Activated naive CD8-positive, alpha-beta T cell (primary cell): ENCODE measurements around the gene DCP1B.
"Not testable (repeated sequence)": the region's sequence is repeated elsewhere in the genome, so short reads cannot be mapped to it uniquely, and the experiment has no call there.

Experiments
- H3K27ac Mint-ChIP-seq: one replicate; pipeline ENCODE4 v1.8.0; 2021; ENCODE audit warnings: mixed read lengths
- H3K27me3 Mint-ChIP-seq: one replicate; pipeline ENCODE4 v1.8.0; 2021; ENCODE audit warnings: mixed read lengths
- H3K36me3 Mint-ChIP-seq: one replicate; pipeline ENCODE4 v1.8.0; 2021; ENCODE audit warnings: mixed read lengths
- H3K4me1 Mint-ChIP-seq: one replicate; pipeline ENCODE4 v1.8.0; 2021; ENCODE audit warnings: low read depth, mixed read lengths
- H3K4me3 Mint-ChIP-seq: one replicate; pipeline ENCODE4 v1.8.0; 2021; ENCODE audit warnings: mild to moderate bottlenecking, mixed read lengths
- H3K9me3 Mint-ChIP-seq: one replicate; pipeline ENCODE4 v1.8.0; 2021; ENCODE audit warnings: low read depth, mixed read lengths

The DCP1B gene

GRCh38 chr12:1972260-1972659 lies 32.0 kb downstream of the DCP1B start:
- Mint-ChIP-seq H3K36me3 (peaks cover 6% of the 10 kb centered on the region), H3K4me3 (no peak overlapping the region), H3K4me1 (peaks cover 2% of the 10 kb centered on the region), H3K9me3 (no peaks in the 10 kb centered on the region), H3K27ac (no peak overlapping the region), H3K27me3 (no peaks in the 10 kb centered on the region)

GRCh38 chr12:1970331-1970900 lies 33.8 kb downstream of the DCP1B start:
- Mint-ChIP-seq H3K27ac (no peak overlapping the region), H3K27me3 (no peaks in the 10 kb centered on the region), H3K9me3 (no peaks in the 10 kb centered on the region), H3K36me3 (peaks cover 12% of the 10 kb centered on the region), H3K4me3 (no peak overlapping the region), H3K4me1 (peaks cover 2% of the 10 kb centered on the region)

GRCh38 chr12:1966561-1967226 lies 37.6 kb downstream of the DCP1B start:
- H3K27ac Mint-ChIP-seq, result no peak overlapping the region

GRCh38 chr12:1965916-1966315 lies 38.3 kb downstream of the DCP1B start:
- peaks cover 28% of the 10 kb centered on the region for H3K36me3 Mint-ChIP-seq
- no peaks in the 10 kb centered on the region for H3K4me1 Mint-ChIP-seq
- no peak overlapping the region for H3K27ac Mint-ChIP-seq
- H3K27me3 Mint-ChIP-seq, result no peaks in the 10 kb centered on the region
- H3K9me3 Mint-ChIP-seq, result no peaks in the 10 kb centered on the region
- no peak overlapping the region for H3K4me3 Mint-ChIP-seq

More at GRCh38 chr12:1966561-1967226, 37.6 kb downstream of the DCP1B start:
- no peak overlapping the region for H3K4me3 Mint-ChIP-seq
- H3K27me3 Mint-ChIP-seq, result no peaks in the 10 kb centered on the region
- no peaks in the 10 kb centered on the region for H3K9me3 Mint-ChIP-seq
- H3K4me1 Mint-ChIP-seq, result no peaks in the 10 kb centered on the region
- H3K36me3 Mint-ChIP-seq, result peaks cover 22% of the 10 kb centered on the region

- Mint-ChIP-seq H3K4me1 (peaks cover 1% of the 10 kb centered on the region), H3K27me3 (no peaks in the 10 kb centered on the region), H3K9me3 (no peaks in the 10 kb centered on the region), H3K27ac (no peak overlapping the region), H3K4me3 (no peak overlapping the region), H3K36me3 (peaks cover 36% of the 10 kb centered on the region)
These were observed 41.9 kb downstream of the DCP1B start for GRCh38 chr12:1962051-1963020.

- H3K4me1 Mint-ChIP-seq, result peaks cover 1% of the 10 kb centered on the region
- H3K4me3 Mint-ChIP-seq, result no peak overlapping the region
- no peak overlapping the region for H3K27ac Mint-ChIP-seq
- H3K9me3 Mint-ChIP-seq, result no peaks in the 10 kb centered on the region
- peaks cover 19% of the 10 kb centered on the region for H3K36me3 Mint-ChIP-seq
- H3K27me3 Mint-ChIP-seq, result no peaks in the 10 kb centered on the region
These were observed 47.5 kb downstream of the DCP1B start for GRCh38 chr12:1956716-1957115.

- Mint-ChIP-seq H3K4me3 (no peak overlapping the region), H3K27ac (no peak overlapping the region), H3K9me3 (no peaks in the 10 kb centered on the region), H3K27me3 (no peaks in the 10 kb centered on the region), H3K4me1 (peaks cover 2% of the 10 kb centered on the region), H3K36me3 (peaks cover 24% of the 10 kb centered on the region)
These were observed 54.3 kb downstream of the DCP1B start for GRCh38 chr12:1949771-1950470.

GRCh38 chr12:1948883-1949282 lies 55.4 kb downstream of the DCP1B start:
- H3K36me3 Mint-ChIP-seq, result peaks cover 29% of the 10 kb centered on the region
- H3K4me1 Mint-ChIP-seq, result peaks cover 2% of the 10 kb centered on the region
- no peak overlapping the region for H3K4me3 Mint-ChIP-seq
- H3K9me3 Mint-ChIP-seq, result no peaks in the 10 kb centered on the region
- H3K27me3 Mint-ChIP-seq, result no peaks in the 10 kb centered on the region
- H3K27ac Mint-ChIP-seq, result no peak overlapping the region

- no peak overlapping the region for H3K27ac Mint-ChIP-seq
- H3K4me1 Mint-ChIP-seq, result peaks cover 2% of the 10 kb centered on the region
- H3K27me3 Mint-ChIP-seq, result no peaks in the 10 kb centered on the region
- peaks cover 27% of the 10 kb centered on the region for H3K36me3 Mint-ChIP-seq
- no peaks in the 10 kb centered on the region for H3K9me3 Mint-ChIP-seq
- no peak overlapping the region for H3K4me3 Mint-ChIP-seq
These were observed 57.2 kb downstream of the DCP1B start for GRCh38 chr12:1947081-1947480.

GRCh38 chr12:1946296-1946695 lies 58.0 kb downstream of the DCP1B start:
- peaks cover 2% of the 10 kb centered on the region for H3K4me1 Mint-ChIP-seq
- H3K36me3 Mint-ChIP-seq, result peaks cover 27% of the 10 kb centered on the region
- no peaks in the 10 kb centered on the region for H3K27me3 Mint-ChIP-seq
- H3K27ac Mint-ChIP-seq, result no peak overlapping the region
- H3K4me3 Mint-ChIP-seq, result no peak overlapping the region
- H3K9me3 Mint-ChIP-seq, result no peaks in the 10 kb centered on the region

GRCh38 chr12:1945502-1945901 lies 58.8 kb downstream of the DCP1B start:
- H3K27ac Mint-ChIP-seq, H3K4me3 Mint-ChIP-seq, H3K4me1 Mint-ChIP-seq, H3K9me3 Mint-ChIP-seq, H3K27me3 Mint-ChIP-seq: not testable (repeated sequence)
- peaks cover 27% of the 10 kb centered on the region for H3K36me3 Mint-ChIP-seq

- H3K27me3 Mint-ChIP-seq, result no peaks in the 10 kb centered on the region
- no peaks in the 10 kb centered on the region for H3K9me3 Mint-ChIP-seq
- H3K4me3 Mint-ChIP-seq, result no peak overlapping the region
- no peak overlapping the region for H3K27ac Mint-ChIP-seq
- H3K4me1 Mint-ChIP-seq, result peaks cover 2% of the 10 kb centered on the region
- peaks cover 7% of the 10 kb centered on the region for H3K36me3 Mint-ChIP-seq
These were observed 64.3 kb downstream of the DCP1B start for GRCh38 chr12:1939801-1940607.

GRCh38 chr12:1939331-1939730 lies 64.9 kb downstream of the DCP1B start:
- H3K27ac Mint-ChIP-seq, result no peak overlapping the region
- no peak overlapping the region for H3K4me3 Mint-ChIP-seq
- peaks cover 5% of the 10 kb centered on the region for H3K36me3 Mint-ChIP-seq
- peaks cover 2% of the 10 kb centered on the region for H3K4me1 Mint-ChIP-seq
- no peaks in the 10 kb centered on the region for H3K9me3 Mint-ChIP-seq
- H3K27me3 Mint-ChIP-seq, result no peaks in the 10 kb centered on the region
